HepG2 (cell line): ENCODE data around the gene CCDC106. TPM values are rescaled to one million over a fixed set of nuclear protein-coding genes. Genes with fewer than 3 reads are reported as not detected.

Source experiments
- AGO2 ChIP-seq: fragments of 200-400 bp; formaldehyde crosslinking; optimal IDR thresholded peaks from 2 replicates; pipeline ENCODE3; 2017; ENCODE audit warnings: mild to moderate bottlenecking, low read depth, low read length, moderate library complexity
- ASH2L ChIP-seq: fragments of 300-600, 200-600 bp; sonication (generic); IDR thresholded peaks from 2 replicates; pipeline ENCODE4 v1.7.0; 2017; ENCODE audit warnings: low read depth, mild to moderate bottlenecking, moderate library complexity, mixed read lengths, low read length; ENCODE audit not compliant: insufficient read length
- CAMTA2 ChIP-seq: sonication (generic); formaldehyde crosslinking; IDR thresholded peaks from 2 replicates; pipeline ENCODE4 v1.4.0; 2020; ENCODE audit warnings: mild to moderate bottlenecking, missing genetic modification reagents, borderline replicate concordance
- DPF2 ChIP-seq: sonication (generic); formaldehyde crosslinking; IDR thresholded peaks from 2 replicates; pipeline ENCODE4 v1.4.0; 2020; ENCODE audit warnings: mild to moderate bottlenecking, low read depth, missing genetic modification reagents, borderline replicate concordance
- HMG20B ChIP-seq: conservative IDR thresholded peaks from 2 replicates; pipeline ENCODE4 v1.6.1; 2016; ENCODE audit warnings: missing genetic modification reagents, missing compliant biosample characterization
- HOXA5 ChIP-seq: sonication (generic); formaldehyde crosslinking; IDR thresholded peaks from 2 replicates; pipeline ENCODE4 v1.4.0; 2020; ENCODE audit warnings: missing genetic modification reagents
- MED13 ChIP-seq: sonication (generic); formaldehyde crosslinking; IDR thresholded peaks from 2 replicates; pipeline ENCODE4 v1.5.0; 2020; ENCODE audit warnings: missing genetic modification reagents
- NFIC ChIP-seq: IDR thresholded peaks from 2 replicates; pipeline ENCODE4 v1.6.1; 2012; ENCODE audit warnings: mild to moderate bottlenecking, low read length, inconsistent platforms
- NONO ChIP-seq, 2 experiments: fragments of 450-650 bp in 1 of 2; sonication (generic) in 1 of 2; formaldehyde crosslinking in 1 of 2; IDR thresholded peaks in 1 of 2; conservative IDR thresholded peaks in 1 of 2; 2 replicates each; pipeline versions ENCODE4 v1.6.1 to v1.8.0; 2017 to 2022; ENCODE audit warnings: mild to moderate bottlenecking in 1 of 2, missing genetic modification reagents in 1 of 2, moderate library complexity in 1 of 2
- SAFB2 ChIP-seq: sonication (generic); formaldehyde crosslinking; IDR thresholded peaks from 2 replicates; pipeline ENCODE4 v1.5.1; 2020; ENCODE audit warnings: missing genetic modification reagents, low read depth, mild to moderate bottlenecking, borderline replicate concordance
- SALL1 ChIP-seq: sonication (generic); formaldehyde crosslinking; IDR thresholded peaks from 2 replicates; pipeline ENCODE4 v1.8.0; 2022; ENCODE audit warnings: mild to moderate bottlenecking, missing genetic modification reagents
- SP5 ChIP-seq: IDR thresholded peaks from 2 replicates; pipeline ENCODE4 v1.6.1; 2016; ENCODE audit warnings: low read depth, borderline replicate concordance
- SPEN ChIP-seq: sonication (generic); formaldehyde crosslinking; IDR thresholded peaks from 2 replicates; pipeline ENCODE4 v1.5.1; 2020; ENCODE audit warnings: low read depth, mild to moderate bottlenecking, missing genetic modification reagents
- TAF15 ChIP-seq: fragments of 200-400 bp; formaldehyde crosslinking; IDR thresholded peaks from one replicate; pipeline ENCODE4 v1.6.1; 2018; ENCODE audit warnings: mild to moderate bottlenecking, low read depth, low read length; ENCODE audit not compliant: poor library complexity, severe bottlenecking
- TSC22D2 ChIP-seq: sonication (generic); formaldehyde crosslinking; IDR thresholded peaks from 2 replicates; pipeline ENCODE4 v1.5.1; 2020; ENCODE audit warnings: missing genetic modification reagents, mild to moderate bottlenecking, borderline replicate concordance
- YEATS2 ChIP-seq: sonication (generic); formaldehyde crosslinking; IDR thresholded peaks from 2 replicates; pipeline ENCODE4 v1.4.0; 2020; ENCODE audit warnings: missing genetic modification reagents, borderline replicate concordance
- ZKSCAN1 ChIP-seq: fragments of 150-350 bp; IDR thresholded peaks from 2 replicates; pipeline ENCODE4 v1.6.1; 2014; ENCODE audit warnings: low read length
- ZMYM3 ChIP-seq: sonication (generic); formaldehyde crosslinking; IDR thresholded peaks from 2 replicates; pipeline ENCODE4 v1.5.1; 2020; ENCODE audit warnings: mild to moderate bottlenecking, missing genetic modification reagents
- ZNF567 ChIP-seq: sonication (generic); formaldehyde crosslinking; IDR thresholded peaks from 2 replicates; pipeline ENCODE4 v1.8.1; 2023; ENCODE audit warnings: mild to moderate bottlenecking, missing genetic modification reagents, borderline replicate concordance
- ZNF589 ChIP-seq: sonication (generic); formaldehyde crosslinking; conservative IDR thresholded peaks from 2 replicates; pipeline ENCODE4 v1.8.0; 2022; ENCODE audit warnings: mild to moderate bottlenecking, moderate library complexity, missing genetic modification reagents
- ZNF772 ChIP-seq: sonication (generic); formaldehyde crosslinking; IDR thresholded peaks from 2 replicates; pipeline ENCODE4 v1.5.0; 2020; ENCODE audit warnings: mild to moderate bottlenecking, missing genetic modification reagents
- ZNF83 ChIP-seq: sonication (generic); formaldehyde crosslinking; IDR thresholded peaks from 2 replicates; pipeline ENCODE4 v1.4.0; 2020; ENCODE audit warnings: missing genetic modification reagents, mild to moderate bottlenecking, borderline replicate concordance
- polyA plus RNA-seq, 8 experiments: library from polyadenylated mRNA; depleted of rRNA in 3 of 8; stranded (reverse) in 7 of 8; unstranded in 1 of 8; fragments of >200 nt; fragmentation: Illumina TruSeq in 4 of 8; extraction: Trizol in 4 of 8; gene quantifications; 2 replicates each; pipeline versions ENCODE4 v1.2.1 to v1.2.3, GENCODE V29; 2011 to 2016; ENCODE audit warnings: low read depth in 4 of 8, missing spikeins in 1 of 8, mixed read lengths in 1 of 8; ENCODE audit not compliant: insufficient read depth in 1 of 8
- total RNA-seq, 5 experiments: library from RNA; depleted of rRNA; stranded (reverse); fragments of >200 nt; fragmentation: Illumina TruSeq; extraction: Trizol; gene quantifications; 2 replicates each; pipeline ENCODE4 v1.2.3, GENCODE V29; 2016; ENCODE audit warnings: low read depth in 1 of 5
- TF ChIP-seq, protein P1 (sequence below): sonication (generic); formaldehyde crosslinking; IDR thresholded peaks from 2 replicates; pipeline ENCODE4 v1.4.0; 2020; ENCODE audit warnings: missing genetic modification reagents, low read depth, mild to moderate bottlenecking, borderline replicate concordance
- TF ChIP-seq, protein P2 (sequence below): sonication (generic); formaldehyde crosslinking; IDR thresholded peaks from 2 replicates; pipeline ENCODE4 v1.4.0; 2020; ENCODE audit warnings: missing genetic modification reagents

Gene CCDC106
- total and polyA plus RNA-seq, 2 of the 13 experiments (the other 11 are each of a cell fraction or from before 2014, with no cell fraction given) = 4.7 to 8.8 TPM

DNA sequence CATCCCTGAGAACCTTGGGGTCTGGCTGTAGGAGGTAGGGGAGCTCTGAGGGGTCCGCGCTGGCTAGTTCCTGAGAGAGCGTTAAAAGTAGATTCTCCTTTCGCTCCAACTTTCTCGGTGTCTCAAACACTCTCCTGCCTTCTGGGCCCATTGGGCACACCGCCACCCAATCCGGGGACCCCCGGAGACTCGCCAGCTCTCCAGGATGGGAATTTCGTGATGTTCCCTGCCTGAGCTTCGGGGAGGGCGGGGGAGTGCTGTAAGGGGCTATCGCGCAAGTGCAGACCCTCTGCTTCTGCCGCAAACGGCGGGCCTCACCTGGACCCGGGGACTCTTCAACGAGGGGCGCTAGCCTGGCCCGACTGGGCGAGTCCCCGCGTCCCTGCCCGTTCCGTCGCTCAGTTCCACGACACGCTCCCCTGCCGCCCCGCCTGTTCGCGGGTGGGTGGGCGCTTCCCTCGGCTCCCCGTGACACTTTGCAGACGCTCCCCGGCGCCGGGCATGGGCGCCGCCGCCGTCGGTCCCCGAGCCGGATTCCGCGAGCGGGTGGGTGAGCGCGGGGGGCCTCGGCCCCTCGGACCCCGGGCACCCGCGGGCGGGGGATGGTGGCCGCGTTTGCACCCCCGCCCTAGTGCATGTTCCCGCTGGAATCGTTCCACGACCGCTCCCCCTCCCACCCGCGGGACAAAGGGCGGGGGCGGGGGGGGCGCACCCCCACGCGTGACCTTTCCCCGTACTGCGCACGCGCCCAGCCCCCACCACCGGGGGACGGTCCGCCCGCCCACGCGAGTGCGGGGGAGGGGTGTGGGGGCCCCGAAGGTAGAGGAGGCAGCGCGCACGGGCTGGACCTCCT, at the start of gene CCDC106 (continued):
- TF ChIP-seq CAMTA2 (CRISPR knock-in tag) = 0 out of 2 replicates have a peak, but pooled peaks have one; percentile 56
- peak; percentile 89 for TF ChIP-seq ASH2L
- peak; percentile 31; the same call in 1 of the 2 replicates for TF ChIP-seq YEATS2 (CRISPR knock-in tag)
- TF ChIP-seq DPF2 (CRISPR knock-in tag) = no peak
- no peak for TF ChIP-seq ZNF567 (CRISPR knock-in tag)
- TF ChIP-seq TAF15 = peak; percentile 84
- peak; percentile 70; the same call in 1 of the 2 replicates for TF ChIP-seq HOXA5
- no peak for TF ChIP-seq ZKSCAN1
- peak; percentile 61; the same call in 1 of the 2 replicates for TF ChIP-seq MED13 (CRISPR knock-in tag)
- peak; percentile 97 for TF ChIP-seq SAFB2 (CRISPR knock-in tag)
- TF ChIP-seq AGO2 = peak; percentile 85
- TF ChIP-seq HMG20B (CRISPR knock-in tag) = 0 out of 2 replicates have a peak, but pooled peaks have one; percentile 20
- TF ChIP-seq, protein P1, sequence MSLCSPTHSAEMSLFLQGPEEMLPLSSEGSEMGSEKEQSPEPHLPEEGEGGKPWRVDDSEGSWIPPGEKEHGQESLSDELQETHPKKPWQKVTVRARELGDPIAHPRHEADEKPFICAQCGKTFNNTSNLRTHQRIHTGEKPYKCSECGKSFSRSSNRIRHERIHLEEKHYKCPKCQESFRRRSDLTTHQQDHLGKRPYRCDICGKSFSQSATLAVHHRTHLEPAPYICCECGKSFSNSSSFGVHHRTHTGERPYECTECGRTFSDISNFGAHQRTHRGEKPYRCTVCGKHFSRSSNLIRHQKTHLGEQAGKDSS (CRISPR knock-in tag) = peak; percentile 45; the same call in 1 of the 2 replicates
- TF ChIP-seq ZNF589 = 0 out of 2 replicates have a peak, but pooled peaks have one; percentile 39
- peak; percentile 75 for TF ChIP-seq SALL1 (CRISPR knock-in tag)
- peak; percentile 74 for TF ChIP-seq ZMYM3 (CRISPR knock-in tag)
- TF ChIP-seq SP5 (CRISPR knock-in tag) = 0 out of 2 replicates have a peak, but pooled peaks have one; percentile 34
- TF ChIP-seq NONO (IDR thresholded peaks at IDR 0.05) = no peak
- TF ChIP-seq NONO (CRISPR knock-in tag; conservative IDR thresholded peaks at IDR 0.05) = peak; percentile 61; the same call in 1 of the 2 replicates
- TF ChIP-seq NFIC = no peak
- peak; percentile 79 for TF ChIP-seq SPEN (CRISPR knock-in tag)
- 0 out of 2 replicates have a peak, but pooled peaks have one; percentile 33 for TF ChIP-seq ZNF83
- TF ChIP-seq, protein P2, sequence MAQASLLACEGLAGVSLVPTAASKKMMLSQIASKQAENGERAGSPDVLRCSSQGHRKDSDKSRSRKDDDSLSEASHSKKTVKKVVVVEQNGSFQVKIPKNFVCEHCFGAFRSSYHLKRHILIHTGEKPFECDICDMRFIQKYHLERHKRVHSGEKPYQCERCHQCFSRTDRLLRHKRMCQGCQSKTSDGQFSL (CRISPR knock-in tag) = peak; percentile 91
- TF ChIP-seq ZNF772 = peak; percentile 84
- no peak; the same call in 1 of the 2 replicates for TF ChIP-seq TSC22D2 (CRISPR knock-in tag)
